Hematopoietic multipotent progenitor cell treated with erythropoietin and hydrocortisone succinate and interleukin-3 and kit ligand, for 17 days (in vitro differentiated cells): ENCODE data around the gene SPTB.

Experiments
- DNase-seq: peaks from one replicate; pipeline ENCODE4 v3.0.0-alpha.2; 2015; ENCODE audit warnings: low spot score

The SPTB gene

GRCh38 chr14:64748995-64749714, 130.6 kb downstream of the SPTB start:
- no peak for DNase-seq

GRCh38 chr14:64748521-64748920, 131.2 kb downstream of the SPTB start:
- DNase-seq: no peak

- no peak for DNase-seq
Measured at GRCh38 chr14:64747327-64747726, 132.4 kb downstream of the SPTB start.

- no peak for DNase-seq
Measured at GRCh38 chr14:64746298-64747250, 133.1 kb downstream of the SPTB start.

GRCh38 chr14:64745511-64746091, 134.1 kb downstream of the SPTB start:
- DNase-seq: no peak

- DNase-seq: no peak
Measured at GRCh38 chr14:64743061-64743460, 136.6 kb downstream of the SPTB start.

GRCh38 chr14:64741961-64742360, 137.7 kb downstream of the SPTB start:
- DNase-seq: no peak

- DNase-seq: no peak
Measured at GRCh38 chr14:64741200-64741599, 138.5 kb downstream of the SPTB start.

GRCh38 chr14:64738281-64738804, 141.4 kb downstream of the SPTB start:
- DNase-seq: no peak

GRCh38 chr14:64737391-64738280, 142.1 kb downstream of the SPTB start:
- no peak for DNase-seq

GRCh38 chr14:64736271-64737169, 143.2 kb downstream of the SPTB start:
- no peak for DNase-seq

GRCh38 chr14:64734990-64735389, 144.7 kb downstream of the SPTB start:
- DNase-seq: no peak

- DNase-seq: no peak
Measured at GRCh38 chr14:64733899-64734298, 145.8 kb downstream of the SPTB start.

- no peak for DNase-seq
Measured at GRCh38 chr14:64733321-64733720, 146.4 kb downstream of the SPTB start.

- no peak for DNase-seq
Measured at GRCh38 chr14:64732536-64733120, 147.1 kb downstream of the SPTB start.

GRCh38 chr14:64732066-64732465, 147.6 kb downstream of the SPTB start:
- DNase-seq: no peak

GRCh38 chr14:64731141-64731581, 148.5 kb downstream of the SPTB start:
- DNase-seq: no peak

GRCh38 chr14:64730681-64731080, 149.0 kb downstream of the SPTB start:
- DNase-seq: no peak

- DNase-seq: no peak
Measured at GRCh38 chr14:64730061-64730440, 149.7 kb downstream of the SPTB start.
